GM18511 (cell line): Measurements from ENCODE around the gene UBAP1L.
A peak's percentile ranks its signal among the peaks of the same experiment; 100 is the strongest.
"Not testable (repeated sequence)": the region's sequence is repeated elsewhere in the genome, so short reads cannot be mapped to it uniquely, and the experiment has no call there.

Source experiments
- ATAC-seq: cut with Tn5 transposase; IDR thresholded peaks from one replicate; pipeline ENCODE4 v1.9.1; 2021; ENCODE audit warnings: mild to moderate bottlenecking, moderate library complexity; ENCODE audit not compliant: unreplicated experiment

UBAP1L gene

GRCh38 chr15:65115086-65115485, at the start of gene UBAP1L:
Gene UBAP1L (minus strand): TSS chr15:65115200. CDS start chr15:65106215, 8,985 bp downstream.
- ATAC-seq: no peak

- no peak for ATAC-seq
Observed at GRCh38 chr15:65164139-65164538, 49.1 kb upstream of the UBAP1L start.

- no peak for ATAC-seq
Observed at GRCh38 chr15:65163041-65163440, 48.0 kb upstream of the UBAP1L start.

GRCh38 chr15:65156692-65157091, 41.7 kb upstream of the UBAP1L start:
- ATAC-seq: no peak

GRCh38 chr15:65154720-65155119, 39.7 kb upstream of the UBAP1L start:
- ATAC-seq: no peak

GRCh38 chr15:65147902-65148301, 32.9 kb upstream of the UBAP1L start:
- ATAC-seq: no peak

- no peak for ATAC-seq
Observed at GRCh38 chr15:65146438-65146837, 31.4 kb upstream of the UBAP1L start.

- not testable (repeated sequence) for ATAC-seq
Observed at GRCh38 chr15:65138631-65139030, 23.6 kb upstream of the UBAP1L start.

GRCh38 chr15:65137893-65138292, 22.9 kb upstream of the UBAP1L start:
- ATAC-seq: not testable (repeated sequence)

- not testable (repeated sequence) for ATAC-seq
Observed at GRCh38 chr15:65137089-65137488, 22.1 kb upstream of the UBAP1L start.

GRCh38 chr15:65134538-65134937, 19.5 kb upstream of the UBAP1L start:
- no peak for ATAC-seq

GRCh38 chr15:65133548-65134200, 18.7 kb upstream of the UBAP1L start, which contains the start of gene PDCD7:
Gene PDCD7 (minus strand): TSS chr15:65133808. CDS start chr15:65133781, 27 bp downstream.
- ATAC-seq: peak; percentile 90

- peak; percentile 50 for ATAC-seq
Observed at GRCh38 chr15:65132878-65133547, 18.0 kb upstream of the UBAP1L start.

GRCh38 chr15:65130941-65131340, 15.9 kb upstream of the UBAP1L start:
- no peak for ATAC-seq

GRCh38 chr15:65115542-65115941, 542 bp upstream of the UBAP1L start:
- ATAC-seq: no peak

GRCh38 chr15:65110676-65111292, 4.2 kb downstream of the UBAP1L start:
- no peak for ATAC-seq

- ATAC-seq: no peak
Observed at GRCh38 chr15:65106011-65106590, 8.9 kb downstream of the UBAP1L start.

- no peak for ATAC-seq
Observed at GRCh38 chr15:65105038-65105437, 10.0 kb downstream of the UBAP1L start.

GRCh38 chr15:65102912-65103311, 12.1 kb downstream of the UBAP1L start:
- ATAC-seq: no peak

GRCh38 chr15:65101891-65102708, 12.9 kb downstream of the UBAP1L start:
- no peak for ATAC-seq

GRCh38 chr15:65101411-65101890, 13.5 kb downstream of the UBAP1L start:
- ATAC-seq: no peak
